GM11168 (cell line): ENCODE measurements around the gene CLEC4A.
"Not testable (repeated sequence)": the region's sequence is repeated elsewhere in the genome, so short reads cannot be mapped to it uniquely, and the experiment has no call there.

Experiments used
- in situ Hi-C: fragments of 300-500 bp; cut with MboI; formaldehyde crosslinking; loops from one replicate; pipeline ENCODE4 v1.12.0; 2022; ENCODE audit warnings: low sequenced_read_pairs; ENCODE audit not compliant: unreplicated experiment

Gene CLEC4A

GRCh38 chr12:8123124-8123912 lies at the start of gene CLEC4A:
TSS of gene CLEC4A (plus strand) at chr12:8123617. CDS start at chr12:8123879, 262 bp downstream.
- in situ Hi-C loops = loop anchor here (25.0 kb wide), 1 partner anchor 114 kb away; the partner anchor contains the start of gene FAM90A1

- in situ Hi-C loops = no loop called here
Measured at GRCh38 chr12:8075935-8076334, 47.5 kb upstream of the CLEC4A start.

- in situ Hi-C loops = no loop called here
Measured at GRCh38 chr12:8076366-8076765, 47.1 kb upstream of the CLEC4A start.

- in situ Hi-C loops = no loop called here
Measured at GRCh38 chr12:8077207-8077606, 46.2 kb upstream of the CLEC4A start.

GRCh38 chr12:8078398-8078797 lies 45.0 kb upstream of the CLEC4A start:
- in situ Hi-C loops = no loop called here

DNA sequence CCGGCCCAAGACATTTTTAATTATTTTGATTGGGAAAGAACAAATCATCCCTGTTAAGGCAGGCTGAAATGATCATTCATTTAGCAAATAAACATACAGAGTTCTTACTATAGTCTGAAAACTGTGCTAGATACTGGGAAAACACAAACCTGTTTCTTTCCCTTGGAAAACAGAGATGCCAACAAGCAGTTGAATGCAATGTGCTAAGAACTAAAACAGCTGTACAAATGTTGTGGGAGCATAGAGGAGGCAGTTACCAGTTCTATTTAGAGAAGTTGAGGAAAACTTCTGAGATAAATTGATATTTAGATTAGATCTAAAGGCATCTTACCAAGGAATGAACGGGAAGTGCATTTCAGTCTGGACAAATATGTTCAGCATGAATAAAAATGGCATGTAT lies 44.5 kb upstream of the CLEC4A start:
- in situ Hi-C loops = no loop called here

DNA sequence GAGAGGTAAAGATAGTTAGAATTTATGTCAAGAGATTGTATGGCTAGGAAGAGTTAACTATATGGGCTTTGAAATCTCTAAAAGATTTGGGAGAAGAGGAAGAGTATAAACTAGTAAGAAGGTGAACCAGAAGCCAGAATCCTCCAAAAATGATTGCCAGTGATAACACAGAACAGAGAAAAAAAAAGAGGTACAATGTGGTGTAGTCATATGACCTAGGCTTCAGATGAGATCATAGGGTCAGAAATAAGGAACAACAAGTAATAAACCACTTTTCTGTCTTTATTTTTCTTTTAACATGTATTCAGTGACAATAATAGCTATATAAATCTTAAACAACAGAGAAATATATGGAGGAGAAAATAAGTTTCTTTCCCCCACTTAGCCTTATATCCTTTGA lies 43.3 kb upstream of the CLEC4A start:
- in situ Hi-C loops = no loop called here

DNA sequence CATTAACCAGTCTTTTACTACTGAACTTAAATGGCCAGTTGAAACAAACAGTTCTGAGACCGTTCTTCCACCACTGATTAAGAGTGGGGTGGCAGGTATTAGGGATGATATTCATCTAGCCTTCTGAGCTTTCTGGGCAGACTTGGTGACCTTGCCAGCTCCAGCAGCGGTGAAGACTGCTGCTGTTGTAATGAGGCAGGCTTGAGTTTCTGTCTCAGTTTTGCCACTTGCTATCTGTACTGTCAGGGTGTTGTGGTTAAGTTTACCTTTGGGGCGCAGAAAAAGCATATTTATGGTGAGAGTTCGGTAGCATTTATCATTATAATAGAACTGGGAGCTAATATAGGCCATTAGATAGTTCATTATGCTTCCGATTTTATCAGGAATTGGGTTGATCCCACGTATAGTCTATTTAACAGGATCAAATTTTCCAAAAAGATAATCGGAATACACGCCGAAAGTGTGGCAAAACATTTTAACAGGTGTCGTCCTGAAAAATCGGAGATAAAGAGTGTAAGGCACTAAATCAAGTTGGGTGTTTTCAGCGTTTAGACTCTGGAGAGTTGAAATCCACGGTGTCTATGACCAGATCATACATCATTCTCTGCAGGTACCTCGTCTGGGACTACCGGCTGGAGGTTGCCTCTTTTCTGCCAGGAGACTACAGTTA lies 42.0 kb upstream of the CLEC4A start:
- in situ Hi-C loops = no loop called here

DNA sequence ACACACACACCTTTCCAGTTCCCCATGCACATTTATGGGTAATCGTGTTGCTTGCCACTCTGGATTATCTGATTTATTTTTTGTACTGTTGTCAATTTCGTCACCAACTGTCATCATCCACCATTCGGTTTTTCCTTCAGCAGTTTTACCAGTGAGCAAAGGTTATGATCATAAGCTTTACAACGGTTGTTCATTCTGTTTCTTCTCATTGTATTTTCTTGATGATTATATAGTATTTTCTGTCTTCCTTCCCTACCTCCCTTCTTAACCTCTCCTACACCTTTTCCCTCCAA lies 40.7 kb upstream of the CLEC4A start:
- in situ Hi-C loops = no loop called here

DNA sequence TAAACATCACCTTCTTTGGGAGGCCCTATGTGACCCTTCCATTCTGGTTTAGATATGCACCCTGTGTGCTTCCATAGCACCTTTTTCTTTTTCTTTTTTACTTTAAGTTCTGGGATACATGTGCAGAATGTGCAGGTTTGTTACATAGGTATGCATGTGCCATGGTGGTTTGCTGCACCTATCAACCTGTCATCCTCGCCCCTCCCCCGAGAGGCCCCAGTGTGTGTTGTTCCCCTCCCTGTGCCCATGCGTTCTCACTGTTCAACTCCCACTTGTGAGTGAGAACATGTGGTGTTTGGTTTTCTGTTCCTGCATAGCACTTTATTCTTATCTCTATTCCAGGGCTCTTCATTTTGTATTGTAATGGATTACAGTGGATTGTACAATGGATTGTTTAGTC lies 39.1 kb upstream of the CLEC4A start:
- in situ Hi-C loops = not testable (repeated sequence)

DNA sequence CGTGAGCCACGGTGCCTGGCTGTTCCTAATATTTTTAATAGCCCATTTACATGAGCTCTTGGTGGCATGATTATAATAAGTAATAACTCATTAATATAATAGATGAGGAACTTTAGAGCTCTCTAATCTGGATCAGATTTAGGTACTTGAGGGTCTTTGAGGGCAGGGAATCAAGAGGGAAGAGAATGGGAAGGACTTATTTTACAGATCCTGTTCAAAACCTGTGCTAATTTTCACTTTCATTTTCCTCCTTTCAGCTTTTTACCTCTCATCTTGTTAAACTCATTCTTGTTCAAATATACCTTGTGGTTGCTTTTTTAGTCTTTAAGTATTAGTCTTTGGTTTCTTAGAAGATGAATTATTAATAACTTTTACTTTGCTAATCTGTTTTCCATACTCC lies 35.8 kb upstream of the CLEC4A start:
- in situ Hi-C loops = no loop called here

DNA sequence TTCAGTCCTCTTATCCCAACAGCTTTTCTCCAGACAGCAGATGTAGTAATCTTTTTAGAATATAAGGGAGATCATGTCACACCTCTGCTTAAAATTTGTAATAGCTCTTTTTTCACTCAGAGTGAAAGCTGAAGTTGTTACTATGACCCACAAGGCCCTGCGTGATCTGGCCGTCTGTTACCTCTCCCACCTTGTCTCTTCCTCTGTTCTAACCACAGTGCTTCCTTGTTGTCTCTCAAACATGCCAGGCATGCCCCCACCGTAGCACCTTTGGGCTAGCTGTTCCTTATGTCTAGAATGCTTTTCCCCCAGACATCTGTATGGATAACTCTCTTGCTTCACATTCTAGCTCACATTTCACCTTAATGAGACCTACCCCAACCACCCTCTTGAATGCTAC lies 34.8 kb upstream of the CLEC4A start:
- in situ Hi-C loops = no loop called here

- in situ Hi-C loops = not testable (repeated sequence)
Measured at GRCh38 chr12:8089277-8089676, 34.1 kb upstream of the CLEC4A start.

GRCh38 chr12:8089716-8090115 lies 33.7 kb upstream of the CLEC4A start:
- in situ Hi-C loops = no loop called here

- in situ Hi-C loops = no loop called here
Measured at GRCh38 chr12:8093291-8093690, 30.1 kb upstream of the CLEC4A start.

DNA sequence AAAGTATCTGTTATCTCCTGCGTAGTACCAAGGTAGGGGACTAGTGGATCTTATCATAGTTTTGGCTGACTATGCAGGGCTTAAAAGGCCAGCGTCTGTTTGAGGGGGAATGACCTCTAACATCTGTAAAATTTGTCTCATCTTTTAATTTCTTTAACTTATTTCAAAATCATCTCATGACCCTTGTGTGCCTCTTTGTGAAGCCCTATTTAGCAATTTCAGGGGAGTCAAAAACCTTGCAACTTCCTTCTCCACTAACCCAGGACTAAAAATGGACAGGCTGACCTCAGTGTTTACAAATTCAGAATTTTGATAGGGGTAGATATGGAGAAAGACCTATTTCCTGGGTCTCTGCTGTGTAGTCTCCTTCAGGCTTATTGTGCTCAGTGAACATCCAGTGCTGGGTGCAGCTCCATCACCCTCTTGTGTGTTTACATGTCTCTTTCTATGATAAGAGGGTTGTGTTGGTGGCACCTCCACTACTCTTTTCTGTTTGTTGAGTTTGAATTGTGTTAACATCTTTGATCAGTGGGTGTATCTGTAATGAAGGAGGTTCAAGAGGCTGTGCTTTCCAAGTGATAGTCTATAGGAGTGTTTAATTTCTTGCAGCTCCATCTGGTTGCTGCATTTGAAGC lies 27.0 kb upstream of the CLEC4A start:
- in situ Hi-C loops = no loop called here

DNA sequence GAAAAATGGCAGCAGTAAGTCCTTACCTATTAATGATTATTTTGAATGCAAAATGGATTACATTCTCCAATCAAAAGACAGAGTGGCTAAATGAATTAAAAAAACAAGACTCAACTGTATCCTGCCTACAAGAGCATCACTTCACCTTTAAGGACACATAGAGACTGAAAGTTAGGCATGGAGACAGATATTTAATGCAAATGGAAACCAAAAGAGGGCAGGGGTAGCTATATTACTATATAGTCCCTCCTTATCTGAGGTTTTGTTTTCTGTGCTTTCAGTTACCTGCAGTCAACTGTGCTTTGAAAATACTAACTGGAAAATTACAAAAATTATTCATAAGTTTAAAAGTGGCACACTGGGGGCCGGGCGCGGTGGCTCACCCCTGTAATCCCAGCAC lies 24.2 kb upstream of the CLEC4A start:
- in situ Hi-C loops = no loop called here

DNA sequence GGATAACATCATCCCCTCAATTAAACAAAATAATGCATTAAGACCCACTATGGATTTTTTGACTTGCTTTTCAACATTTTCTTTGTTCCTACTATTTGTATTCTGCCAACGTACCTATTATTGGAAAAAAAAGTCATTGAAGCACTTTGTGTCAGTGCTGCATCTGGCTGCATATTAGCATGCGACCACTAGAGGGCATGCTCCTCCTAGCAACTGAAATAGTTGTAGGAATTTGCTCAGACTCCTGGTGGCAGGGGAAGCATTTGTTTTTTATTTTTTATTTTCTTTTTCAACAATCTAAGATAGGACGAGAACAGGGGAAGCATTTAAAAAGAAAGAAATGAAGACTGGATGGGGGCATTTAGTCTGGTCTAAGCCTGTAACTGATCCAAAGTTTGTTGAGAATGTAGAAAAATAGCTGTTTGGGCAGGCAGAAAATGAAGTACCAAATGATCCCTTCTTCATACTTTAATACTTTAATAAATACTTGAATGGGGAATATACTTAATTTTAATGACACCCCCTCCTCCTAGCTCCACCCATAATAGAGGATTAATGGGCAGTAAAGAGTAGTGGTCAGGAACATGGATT lies 14.5 kb upstream of the CLEC4A start:
- in situ Hi-C loops = loop anchor here (25.0 kb wide), 1 partner anchor 128 kb away; the partner anchor contains the start of gene FAM90A1

- in situ Hi-C loops = loop anchor here (25.0 kb wide), 1 partner anchor 124 kb away; the partner anchor contains the start of gene FAM90A1
Measured at GRCh38 chr12:8113117-8113516, 10.3 kb upstream of the CLEC4A start.

- in situ Hi-C loops = loop anchor here (25.0 kb wide), 1 partner anchor 117 kb away; the partner anchor contains the start of gene FAM90A1
Measured at GRCh38 chr12:8120072-8120713, 3.2 kb upstream of the CLEC4A start.
